Panc1 (cell line): ENCODE measurements around the gene PRM2. TPM values are rescaled to one million over a fixed set of nuclear protein-coding genes. Genes with fewer than 3 reads are reported as not detected.

ENCODE experiments used
- ATAC-seq: fragments of 200-7000 bp; cut with Tn5 transposase; 2 replicates; pipeline ENCODE4 v1.9.1; 2020; ENCODE audit warnings: mild to moderate bottlenecking, moderate library complexity
- BruUV-seq: library from RNA; stranded (reverse); fragments of 400-500 nt; replicated peaks from 2 replicates; lab custom pipeline; 2021; lab: Mats Ljungman, UMichigan
- CTCF ChIA-PET: fragments of 300-600 bp; sonication (Branson Sonifier 250); formaldehyde crosslinking; loops from one replicate; lab custom pipeline; 2022; ENCODE audit warnings: antibody characterized with exemption; lab: Charles Lee
- POLR2A ChIA-PET: fragments of 300-600 bp; sonication (Branson Sonifier 250); formaldehyde crosslinking; loops from one replicate; lab custom pipeline; 2022; ENCODE audit warnings: antibody characterized with exemption; lab: Charles Lee
- DNase-seq: peaks from one replicate; pipeline ENCODE4 v3.0.0-alpha.2; 2010; ENCODE audit warnings: low read depth, low spot score
- H3K27ac ChIP-seq: 2 replicates; pipeline ENCODE4 v1.5.1; 2011; ENCODE audit warnings: mild to moderate bottlenecking, low read length, inconsistent platforms
- H3K27me3 ChIP-seq: fragments of 200-500 bp; sonication (Bioruptor generic); 2 replicates; pipeline ENCODE4 v1.6.0; 2014; ENCODE audit warnings: low read length, inconsistent platforms; ENCODE audit not compliant: control insufficient read depth, insufficient read depth
- H3K36me3 ChIP-seq: fragments of 200-500 bp; sonication (Bioruptor generic); 2 replicates; pipeline ENCODE4 v1.5.1; 2014; ENCODE audit warnings: inconsistent platforms, mild to moderate bottlenecking, low read length, moderate library complexity; ENCODE audit not compliant: control insufficient read depth, insufficient read depth
- H3K4me1 ChIP-seq: 2 replicates; pipeline ENCODE4 v1.5.1; 2011; ENCODE audit warnings: inconsistent platforms, mild to moderate bottlenecking, low read length, moderate library complexity; ENCODE audit not compliant: control insufficient read depth, insufficient read depth
- H3K4me3 ChIP-seq, 2 experiments: 2 replicates each; pipeline ENCODE4 v1.5.1; 2011 to 2012; ENCODE audit warnings: low read depth in 2 of 2, low read length in 2 of 2, mild to moderate bottlenecking in 2 of 2, inconsistent platforms in 1 of 2, moderate library complexity in 1 of 2
- H3K9me3 ChIP-seq: fragments of 200-500 bp; sonication (Bioruptor generic); 2 replicates; pipeline ENCODE4 v1.5.1; 2014; ENCODE audit warnings: low read depth, mild to moderate bottlenecking, inconsistent platforms, low read length, moderate library complexity; ENCODE audit not compliant: control insufficient read depth, insufficient read depth
- POLR2AphosphoS5 ChIP-seq: IDR thresholded peaks from 2 replicates; pipeline ENCODE4 v1.6.1; 2012; ENCODE audit warnings: mild to moderate bottlenecking, low read depth, low read length, moderate library complexity
- SIN3A ChIP-seq: IDR thresholded peaks from 2 replicates; pipeline ENCODE4 v1.6.1; 2012; ENCODE audit warnings: low read depth, mild to moderate bottlenecking, low read length, moderate library complexity, borderline replicate concordance; ENCODE audit not compliant: insufficient read depth
- TCF7L2 ChIP-seq: IDR thresholded peaks from 2 replicates; pipeline ENCODE4 v1.6.1; 2011; ENCODE audit warnings: mild to moderate bottlenecking, low read depth, low read length, inconsistent platforms
- in situ Hi-C: cut with HindIII; loops from 2 replicates; pipeline ENCODE4 v1.10.0; 2016; ENCODE audit warnings: low sequenced_read_pairs, low pct_unique_long_range_greater_than_20kb
- intact Hi-C: fragments of 100-400 bp; cut with micrococcal nuclease; formaldehyde crosslinking; loops from one replicate; pipeline ENCODE4 v1.10.0; 2022; ENCODE audit not compliant: unreplicated experiment
- total RNA-seq: library from RNA; stranded (reverse); gene quantifications from one replicate; pipeline ENCODE4 v1.2.1, GENCODE V29; 2021; ENCODE audit not compliant: unreplicated experiment
- TF ChIP-seq, protein P1 (sequence below): fragments of 450-650 bp; IDR thresholded peaks from 2 replicates; pipeline ENCODE4 v1.5.1; 2017; ENCODE audit warnings: mild to moderate bottlenecking
- TF ChIP-seq, protein P2 (sequence below), 2 experiments: IDR thresholded peaks; 2 replicates each; pipeline ENCODE4 v1.6.1; 2011 to 2012; ENCODE audit warnings: low read depth in 2 of 2, control low read depth in 1 of 2, low read length in 1 of 2, mild to moderate bottlenecking in 1 of 2, moderate library complexity in 1 of 2; ENCODE audit not compliant: insufficient read depth in 1 of 2

The PRM2 gene
- total RNA-seq, 1 experiment from 2014 or later, result not detected

DNA sequence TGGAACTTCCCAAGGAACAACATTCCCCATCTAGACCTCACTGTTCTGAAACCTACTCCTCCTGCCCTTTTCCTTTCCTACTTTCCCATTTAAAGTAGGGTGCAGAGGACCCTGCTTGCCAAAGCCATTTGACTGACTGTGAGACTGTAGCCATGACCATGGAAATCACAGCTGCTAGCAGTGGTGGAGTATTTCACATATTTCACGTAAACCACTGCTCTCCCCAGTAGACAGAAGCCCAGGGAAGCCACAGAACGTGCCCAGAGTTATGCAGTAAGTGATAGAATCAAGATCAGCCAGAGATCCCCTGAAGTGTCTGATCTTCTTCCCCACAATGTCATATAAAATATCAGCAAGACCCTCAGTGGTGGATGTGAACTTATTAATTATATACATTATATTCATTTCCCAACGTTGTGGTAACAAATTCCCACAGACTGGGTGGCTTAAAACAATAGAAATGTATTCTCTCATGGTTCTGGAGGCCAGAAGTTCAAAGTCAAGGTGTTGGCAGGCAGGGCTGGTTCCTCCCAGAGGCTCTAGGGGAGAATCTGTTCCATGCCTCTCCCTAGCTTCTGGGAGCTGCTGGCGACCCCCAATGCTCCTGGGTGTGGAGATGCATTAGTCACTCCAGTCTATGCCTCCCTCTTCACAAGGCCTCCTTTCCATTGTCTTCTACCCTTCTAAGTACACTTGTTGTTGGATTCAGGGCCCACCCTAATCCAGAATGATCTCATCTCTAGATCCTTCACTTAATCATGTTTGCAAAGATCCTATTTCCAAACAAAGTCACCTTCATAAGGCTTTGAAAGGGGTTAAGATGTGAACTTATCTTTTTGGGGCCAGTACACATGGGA lies 25.6 kb upstream of the PRM2 start:
- peaks cover 9% of the 10 kb centered on the region for H3K4me1 ChIP-seq
- POLR2A ChIA-PET, result interaction anchor here (0.7 kb wide), 1 partner anchor 12 kb away, joined by 6 read pairs; no protein-coding TSS in a partner anchor
- in situ Hi-C loops (no loop called here), intact Hi-C loops (no loop called here)
- CTCF ChIA-PET, result no interaction called here
- peak overlapping the region; percentile 23; the same call in 1 of the 2 replicates for H3K27ac ChIP-seq
- H3K36me3 ChIP-seq, result no peaks in the 10 kb centered on the region
- no peak overlapping the region for H3K4me3 ChIP-seq
- BruUV-seq, result no TSS peak
- DNase-seq (no peak), ATAC-seq (no peak)
- no peaks in the 10 kb centered on the region for H3K9me3 ChIP-seq
- TF ChIP-seq, protein P1, sequence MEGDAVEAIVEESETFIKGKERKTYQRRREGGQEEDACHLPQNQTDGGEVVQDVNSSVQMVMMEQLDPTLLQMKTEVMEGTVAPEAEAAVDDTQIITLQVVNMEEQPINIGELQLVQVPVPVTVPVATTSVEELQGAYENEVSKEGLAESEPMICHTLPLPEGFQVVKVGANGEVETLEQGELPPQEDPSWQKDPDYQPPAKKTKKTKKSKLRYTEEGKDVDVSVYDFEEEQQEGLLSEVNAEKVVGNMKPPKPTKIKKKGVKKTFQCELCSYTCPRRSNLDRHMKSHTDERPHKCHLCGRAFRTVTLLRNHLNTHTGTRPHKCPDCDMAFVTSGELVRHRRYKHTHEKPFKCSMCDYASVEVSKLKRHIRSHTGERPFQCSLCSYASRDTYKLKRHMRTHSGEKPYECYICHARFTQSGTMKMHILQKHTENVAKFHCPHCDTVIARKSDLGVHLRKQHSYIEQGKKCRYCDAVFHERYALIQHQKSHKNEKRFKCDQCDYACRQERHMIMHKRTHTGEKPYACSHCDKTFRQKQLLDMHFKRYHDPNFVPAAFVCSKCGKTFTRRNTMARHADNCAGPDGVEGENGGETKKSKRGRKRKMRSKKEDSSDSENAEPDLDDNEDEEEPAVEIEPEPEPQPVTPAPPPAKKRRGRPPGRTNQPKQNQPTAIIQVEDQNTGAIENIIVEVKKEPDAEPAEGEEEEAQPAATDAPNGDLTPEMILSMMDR, result no peak
- H3K27me3 ChIP-seq, result no peaks in the 10 kb centered on the region

DNA sequence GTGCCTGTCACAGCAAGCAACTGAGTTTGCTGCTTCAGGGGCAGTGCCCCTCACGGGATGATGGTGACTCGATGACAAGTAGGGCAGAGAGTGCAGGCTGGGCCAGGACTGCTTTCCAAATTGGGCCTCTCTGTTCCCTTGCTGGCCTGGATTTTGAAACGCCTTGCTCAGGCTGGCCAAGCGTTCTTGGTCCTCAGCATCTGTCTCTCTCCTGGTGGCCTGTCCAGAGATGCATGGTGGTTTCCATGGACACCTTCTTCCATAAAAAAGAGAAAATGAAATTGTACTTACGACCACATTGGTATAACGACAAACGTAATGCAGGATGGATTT lies 24.2 kb upstream of the PRM2 start:
- ATAC-seq, result no peak
- intact Hi-C loops (no loop called here), in situ Hi-C loops (no loop called here)
- Histone ChIP-seq H3K4me3 (no peak overlapping the region), H3K9me3 (no peaks in the 10 kb centered on the region), H3K27me3 (no peaks in the 10 kb centered on the region), H3K4me1 (peaks cover 15% of the 10 kb centered on the region), H3K36me3 (no peaks in the 10 kb centered on the region), H3K27ac (no peak overlapping the region)
- POLR2A ChIA-PET, result no interaction called here
- CTCF ChIA-PET, result no interaction called here
- TF ChIP-seq TCF7L2 (no peak), POLR2AphosphoS5 (no peak), SIN3A (no peak)
- TF ChIP-seq, protein P1, result no peak
- TF ChIP-seq, protein P2, sequence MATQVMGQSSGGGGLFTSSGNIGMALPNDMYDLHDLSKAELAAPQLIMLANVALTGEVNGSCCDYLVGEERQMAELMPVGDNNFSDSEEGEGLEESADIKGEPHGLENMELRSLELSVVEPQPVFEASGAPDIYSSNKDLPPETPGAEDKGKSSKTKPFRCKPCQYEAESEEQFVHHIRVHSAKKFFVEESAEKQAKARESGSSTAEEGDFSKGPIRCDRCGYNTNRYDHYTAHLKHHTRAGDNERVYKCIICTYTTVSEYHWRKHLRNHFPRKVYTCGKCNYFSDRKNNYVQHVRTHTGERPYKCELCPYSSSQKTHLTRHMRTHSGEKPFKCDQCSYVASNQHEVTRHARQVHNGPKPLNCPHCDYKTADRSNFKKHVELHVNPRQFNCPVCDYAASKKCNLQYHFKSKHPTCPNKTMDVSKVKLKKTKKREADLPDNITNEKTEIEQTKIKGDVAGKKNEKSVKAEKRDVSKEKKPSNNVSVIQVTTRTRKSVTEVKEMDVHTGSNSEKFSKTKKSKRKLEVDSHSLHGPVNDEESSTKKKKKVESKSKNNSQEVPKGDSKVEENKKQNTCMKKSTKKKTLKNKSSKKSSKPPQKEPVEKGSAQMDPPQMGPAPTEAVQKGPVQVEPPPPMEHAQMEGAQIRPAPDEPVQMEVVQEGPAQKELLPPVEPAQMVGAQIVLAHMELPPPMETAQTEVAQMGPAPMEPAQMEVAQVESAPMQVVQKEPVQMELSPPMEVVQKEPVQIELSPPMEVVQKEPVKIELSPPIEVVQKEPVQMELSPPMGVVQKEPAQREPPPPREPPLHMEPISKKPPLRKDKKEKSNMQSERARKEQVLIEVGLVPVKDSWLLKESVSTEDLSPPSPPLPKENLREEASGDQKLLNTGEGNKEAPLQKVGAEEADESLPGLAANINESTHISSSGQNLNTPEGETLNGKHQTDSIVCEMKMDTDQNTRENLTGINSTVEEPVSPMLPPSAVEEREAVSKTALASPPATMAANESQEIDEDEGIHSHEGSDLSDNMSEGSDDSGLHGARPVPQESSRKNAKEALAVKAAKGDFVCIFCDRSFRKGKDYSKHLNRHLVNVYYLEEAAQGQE (IDR thresholded peaks at IDR 0.05; ENCODE audit: insufficient read depth in 1 of 2, low read depth in 2 of 2, low read length in 1 of 2), result no peak
- no TSS peak for BruUV-seq
- DNase-seq, result no peak
